GM12878 (cell line): ENCODE results near the gene C10orf143. TPM values are rescaled to one million over a fixed set of nuclear protein-coding genes. Genes with fewer than 3 reads are reported as not detected.
"Not testable (repeated sequence)": the region's sequence is repeated elsewhere in the genome, so short reads cannot be mapped to it uniquely, and the experiment has no call there.

ENCODE experiments used
- ATAC-seq: fragments of 200-7000 bp; cut with Tn5 transposase; 3 replicates; pipeline ENCODE4 v1.9.1; 2020; ENCODE audit warnings: mild to moderate bottlenecking, moderate library complexity
- BruUV-seq: library from RNA; stranded (reverse); fragments of 400-500 nt; replicated peaks from 2 replicates; lab custom pipeline; 2021; lab: Mats Ljungman, UMichigan
- CTCF ChIA-PET: fragments of 300-600 bp; sonication (Branson Sonifier 250); formaldehyde crosslinking; extraction: SDS; loops from one replicate; lab custom pipeline; 2021; ENCODE audit warnings: inconsistent platforms; lab: Yijun Ruan, JAX
- POLR2A ChIA-PET: fragments of 350-600 bp; formaldehyde crosslinking; extraction: SDS; loops from one replicate; lab custom pipeline; 2021; ENCODE audit warnings: inconsistent platforms; lab: Charles Lee
- RAD21 ChIA-PET: fragments of 300-600 bp; sonication (Branson Sonifier 250); formaldehyde crosslinking; loops from one replicate; lab custom pipeline; 2023; ENCODE audit warnings: antibody characterized with exemption; ENCODE audit not compliant: unreplicated experiment; lab: Charles Lee
- SMC1A ChIA-PET: fragments of 300-600 bp; sonication (Branson Sonifier 250); formaldehyde crosslinking; loops from one replicate; lab custom pipeline; 2023; ENCODE audit not compliant: unreplicated experiment, uncharacterized antibody; lab: Charles Lee
- DNase-seq: peaks from one replicate; pipeline ENCODE4 v3.0.0-alpha.2; 2011; ENCODE audit warnings: low read depth, low spot score
- FAIRE-seq: peaks from 3 replicates; lab custom pipeline; 2011; peaks lifted over from hg19 to GRCh38; lab: Jason Lieb, UNC
- H2AFZ ChIP-seq: 2 replicates; pipeline ENCODE4 v1.6.0; 2011; ENCODE audit warnings: low read depth, low read length, control low read depth; ENCODE audit not compliant: control insufficient read depth
- H3K27ac ChIP-seq: 2 replicates; pipeline ENCODE4 v1.5.1; 2011; ENCODE audit warnings: control low read depth; ENCODE audit not compliant: control insufficient read depth, insufficient read depth
- H3K27me3 ChIP-seq, 2 experiments: replicated peaks in 1 of 2; 2 replicates each; pipeline versions ENCODE4 v1.6.0 to v1.6.1; 2011; ENCODE audit warnings: low read length in 1 of 2; ENCODE audit not compliant: control insufficient read depth in 2 of 2, insufficient read depth in 2 of 2
- H3K36me3 ChIP-seq, 2 experiments: 2 replicates each; pipeline ENCODE4 v1.5.1; 2011; ENCODE audit warnings: low read length in 1 of 2; ENCODE audit not compliant: control insufficient read depth in 2 of 2, insufficient read depth in 2 of 2
- H3K4me1 ChIP-seq: 2 replicates; pipeline ENCODE4 v1.6.1; 2011; ENCODE audit warnings: mild to moderate bottlenecking, low read length, moderate library complexity, mixed read lengths; ENCODE audit not compliant: control insufficient read depth, insufficient read depth
- H3K4me2 ChIP-seq: 2 replicates; pipeline ENCODE4 v1.6.0; 2011; ENCODE audit warnings: control low read depth; ENCODE audit not compliant: control insufficient read depth, insufficient read depth
- H3K4me3 ChIP-seq: fragments of 200-600 bp; sonication (generic); 2 replicates; pipeline ENCODE4 v1.5.1; 2016
- H3K79me2 ChIP-seq: 2 replicates; pipeline ENCODE4 v1.6.0; 2011; ENCODE audit warnings: low read length; ENCODE audit not compliant: control insufficient read depth, insufficient read depth
- H3K9ac ChIP-seq: 2 replicates; pipeline ENCODE4 v1.8.0; 2011; ENCODE audit warnings: low read length, control low read depth, mixed read lengths; ENCODE audit not compliant: control insufficient read depth, insufficient read depth
- H3K9me3 ChIP-seq: replicated peaks from 3 replicates; pipeline ENCODE4 v1.5.1; 2011; ENCODE audit warnings: mild to moderate bottlenecking, low read length; ENCODE audit not compliant: control insufficient read depth, insufficient read depth
- H4K20me1 ChIP-seq: 2 replicates; pipeline ENCODE4 v1.6.0; 2011; ENCODE audit not compliant: control insufficient read depth, insufficient read depth
- ZNF592 ChIP-seq: fragments of 450-650 bp; IDR thresholded peaks from 2 replicates; pipeline ENCODE4 v1.6.1; 2017; ENCODE audit warnings: mild to moderate bottlenecking, moderate library complexity
- WGBS: methylation state at CpG from one replicate; pipeline ENCODE4 v1.1.6; 2016; ENCODE audit warnings: low lambda C conversion rate; ENCODE audit not compliant: insufficient replicate concordance, insufficient coverage; ENCODE audit errors: missing lambda C conversion rate; 5-methylcytosine and 5-hydroxymethylcytosine counted together
- in situ Hi-C: fragments of 300-500 bp; cut with MboI; formaldehyde crosslinking; loops from 9 replicates; pipeline ENCODE4 v1.14.3; 2018; ENCODE audit warnings: mixed read lengths
- intact Hi-C: fragments of 100-400 bp; cut with micrococcal nuclease; formaldehyde crosslinking; loops from one replicate; pipeline ENCODE4 v1.14.2; 2022; ENCODE audit not compliant: unreplicated experiment
- polyA plus RNA-seq, 11 experiments: library from polyadenylated mRNA; depleted of rRNA in 4 of 11; unstranded in 6 of 11; stranded (reverse) in 5 of 11; fragments of >200 nt; fragmentation: Nextera tagmentation in 4 of 11; fragmentation: Illumina TruSeq in 1 of 11; extraction: Ambion mirVana in 4 of 11; extraction: Trizol in 1 of 11; gene quantifications; 1 replicate in 1 of 11; 2 replicates in 10 of 11; pipeline versions ENCODE4 v1.2.1 to v1.2.3, GENCODE V29; 2011 to 2016; ENCODE audit warnings: inconsistent platforms in 2 of 11, missing spikeins in 2 of 11, low read depth in 1 of 11
- total RNA-seq, 4 experiments: library from RNA; depleted of rRNA in 3 of 4; stranded (reverse); fragments of >200 nt in 3 of 4; fragmentation: Illumina TruSeq in 1 of 4; extraction: Trizol in 1 of 4; gene quantifications; 2 replicates each; pipeline versions ENCODE4 v1.2.1 to v1.2.3, GENCODE V29; 2013 to 2021

C10orf143 gene
- total and polyA plus RNA-seq, 10 of the 15 experiments (the other 5 are each of a cell fraction or from before 2014, with no cell fraction given) = 0.64 to 7.9 (median 2.6) TPM

GRCh38 chr10:130024779-130025325 is 85.8 kb downstream of the C10orf143 start:
- SMC1A ChIA-PET = no interaction called here
- no peak for TF ChIP-seq ZNF592
- Histone ChIP-seq H3K27ac (no peak overlapping the region), H3K4me2 (no peak overlapping the region), H3K27me3 (no peaks in the 10 kb centered on the region), H3K9ac (no peak overlapping the region), H3K36me3 (no peaks in the 10 kb centered on the region), H3K79me2 (no peaks in the 10 kb centered on the region), H3K9me3 (no peaks in the 10 kb centered on the region), H3K4me1 (no peaks in the 10 kb centered on the region), H4K20me1 (no peaks in the 10 kb centered on the region), H3K4me3 (no peak overlapping the region), H2AFZ (no peak overlapping the region)
- ATAC-seq (no peak), DNase-seq (no peak), FAIRE-seq (no peak)
- in situ Hi-C loops = no loop called here
- WGBS = 41% methylated on average over 12 of the region's 12 CpGs
- POLR2A ChIA-PET = no interaction called here
- intact Hi-C loops = no loop called here
- RAD21 ChIA-PET = no interaction called here
- BruUV-seq = no TSS peak
- CTCF ChIA-PET = no interaction called here

GRCh38 chr10:130024326-130024725 is 86.3 kb downstream of the C10orf143 start:
- H3K4me2 ChIP-seq, ATAC-seq, SMC1A ChIA-PET, intact Hi-C loops, CTCF ChIA-PET, RAD21 ChIA-PET, H3K9ac ChIP-seq, BruUV-seq, H3K27ac ChIP-seq, H3K4me1 ChIP-seq, in situ Hi-C loops, H3K9me3 ChIP-seq, FAIRE-seq, H3K4me3 ChIP-seq, H4K20me1 ChIP-seq, H3K27me3 ChIP-seq, H3K79me2 ChIP-seq, DNase-seq, POLR2A ChIA-PET, H2AFZ ChIP-seq, H3K36me3 ChIP-seq: not testable (repeated sequence)
- WGBS = 50% methylated on average over 8 of the region's 8 CpGs
